Measurements from ENCODE around the gene TSPAN16. TPM values are rescaled to one million over a fixed set of nuclear protein-coding genes. Genes with fewer than 3 reads are reported as not detected.

Gene TSPAN16
- total RNA-seq, 2 donors from 2014 or later, result not detected

GRCh38 chr19:11364296-11364904 lies 68.4 kb downstream of the TSPAN16 start:
- H3K27me3 ChIP-seq, result no peaks in the 10 kb centered on the region
- DNase-seq, result no peak
- no peaks in the 10 kb centered on the region for H3K36me3 ChIP-seq (replicated peaks in 1 of 2; ENCODE audit: insufficient read depth in 1 of 2, low read depth in 2 of 2)
- WGBS, 2 donors, result 92 to 96% methylated on average over 22 to 25 of the region's 28 CpGs
- TF ChIP-seq, protein P1, sequence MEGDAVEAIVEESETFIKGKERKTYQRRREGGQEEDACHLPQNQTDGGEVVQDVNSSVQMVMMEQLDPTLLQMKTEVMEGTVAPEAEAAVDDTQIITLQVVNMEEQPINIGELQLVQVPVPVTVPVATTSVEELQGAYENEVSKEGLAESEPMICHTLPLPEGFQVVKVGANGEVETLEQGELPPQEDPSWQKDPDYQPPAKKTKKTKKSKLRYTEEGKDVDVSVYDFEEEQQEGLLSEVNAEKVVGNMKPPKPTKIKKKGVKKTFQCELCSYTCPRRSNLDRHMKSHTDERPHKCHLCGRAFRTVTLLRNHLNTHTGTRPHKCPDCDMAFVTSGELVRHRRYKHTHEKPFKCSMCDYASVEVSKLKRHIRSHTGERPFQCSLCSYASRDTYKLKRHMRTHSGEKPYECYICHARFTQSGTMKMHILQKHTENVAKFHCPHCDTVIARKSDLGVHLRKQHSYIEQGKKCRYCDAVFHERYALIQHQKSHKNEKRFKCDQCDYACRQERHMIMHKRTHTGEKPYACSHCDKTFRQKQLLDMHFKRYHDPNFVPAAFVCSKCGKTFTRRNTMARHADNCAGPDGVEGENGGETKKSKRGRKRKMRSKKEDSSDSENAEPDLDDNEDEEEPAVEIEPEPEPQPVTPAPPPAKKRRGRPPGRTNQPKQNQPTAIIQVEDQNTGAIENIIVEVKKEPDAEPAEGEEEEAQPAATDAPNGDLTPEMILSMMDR (IDR thresholded peaks at IDR 0.05), result no peak
- no peak for TF ChIP-seq POLR2A (IDR thresholded peaks at IDR 0.05)
- no peak overlapping the region for H3K27ac ChIP-seq
- H3K4me3 ChIP-seq, result no peak overlapping the region
- no peaks in the 10 kb centered on the region for H3K9me3 ChIP-seq
- ATAC-seq, result no peak
- peaks cover 7% of the 10 kb centered on the region for H3K4me1 ChIP-seq
- intact Hi-C loops (cut with DNase I), result no loop called here

DNA sequence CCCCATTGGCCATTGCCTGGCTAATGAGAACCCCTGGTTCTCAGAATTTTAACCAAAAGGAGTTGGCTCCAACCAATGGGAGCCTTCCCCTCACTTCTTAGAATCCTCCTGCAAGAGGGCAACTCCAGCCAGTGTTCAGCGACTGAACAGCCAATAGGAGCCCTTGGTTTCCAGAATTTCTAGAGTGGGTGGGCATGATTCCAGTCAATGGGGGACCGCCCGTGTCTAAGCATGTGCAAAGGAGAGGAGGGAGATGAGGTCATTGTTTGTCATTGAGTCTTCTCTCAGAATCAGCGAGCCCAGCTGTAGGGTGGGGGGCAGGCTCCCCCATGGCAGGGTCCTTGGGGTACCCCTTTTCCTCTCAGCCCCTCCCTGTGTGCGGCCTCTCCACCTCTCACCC lies 69.0 kb downstream of the TSPAN16 start:
- Histone ChIP-seq H3K4me3 (no peak overlapping the region), H3K9me3 (no peaks in the 10 kb centered on the region), H3K27me3 (no peaks in the 10 kb centered on the region), H3K4me1 (peaks cover 7% of the 10 kb centered on the region), H3K36me3 (replicated peaks in 1 of 2; ENCODE audit: insufficient read depth in 1 of 2, low read depth in 2 of 2) (no peaks in the 10 kb centered on the region), H3K27ac (no peak overlapping the region)
- ATAC-seq (no peak), DNase-seq (no peak)
- no peak for TF ChIP-seq POLR2A (IDR thresholded peaks at IDR 0.05)
- TF ChIP-seq, protein P1 (IDR thresholded peaks at IDR 0.05), result no peak
- 80 to 88% methylated on average over 2 to 5 of the region's 5 CpGs for WGBS, 2 donors
- intact Hi-C loops (cut with DNase I), result no loop called here

Other genes starting within 250 kb of the TSPAN16 start
- gene LDLR, start 206.7 kb upstream of the TSPAN16 start, total RNA-seq, result 100 to 1,000 TPM in 1 of 2 donors, 10 to 100 TPM in 1; 18.9 to 105 TPM
- 1 to 10 TPM; 1.8 to 6.9 TPM for gene SPC24, start 140.4 kb upstream of the TSPAN16 start, total RNA-seq
- gene KANK2, start 98.6 kb upstream of the TSPAN16 start, total RNA-seq, result 100 to 1,000 TPM; 133 to 165 TPM
- not detected for gene ANGPTL8, start 56.5 kb upstream of the TSPAN16 start, total RNA-seq
- gene DOCK6, start 33.6 kb upstream of the TSPAN16 start, total RNA-seq, result 10 to 100 TPM; 77.1 to 89.2 TPM
- gene RAB3D, start 43.5 kb downstream of the TSPAN16 start, total RNA-seq, result 10 to 100 TPM; 47.1 to 51.6 TPM
- 100 to 1,000 TPM; 176 to 197 TPM for gene TMEM205, start 50.1 kb downstream of the TSPAN16 start, total RNA-seq
- 10 to 100 TPM; 26.5 to 32.6 TPM for gene CCDC159, start 50.4 kb downstream of the TSPAN16 start, total RNA-seq
- gene PLPPR2, start 59.3 kb downstream of the TSPAN16 start, total RNA-seq, result 10 to 100 TPM in 1 of 2 donors, 1 to 10 TPM in 1; 9.9 to 30.3 TPM
- 1 to 10 TPM in 1 of 2 donors, under 1 TPM in 1; 0.78 to 2.0 TPM for gene SWSAP1, start 78.5 kb downstream of the TSPAN16 start, total RNA-seq
- gene EPOR, start 88.2 kb downstream of the TSPAN16 start, total RNA-seq, result 10 to 100 TPM; 15.0 to 20.4 TPM
- gene RGL3, start 123.2 kb downstream of the TSPAN16 start, total RNA-seq, result 10 to 100 TPM; 35.0 to 56.0 TPM
- under 1 TPM in 1 of 2 donors, not detected in 1; 0.26 TPM for gene ODAD3, start 139.0 kb downstream of the TSPAN16 start, total RNA-seq
- gene PRKCSH, start 139.5 kb downstream of the TSPAN16 start, total RNA-seq, result 100 to 1,000 TPM; 134 to 194 TPM
- gene ELAVL3, start 184.9 kb downstream of the TSPAN16 start, total RNA-seq, result not detected
- gene ZNF653, start 209.7 kb downstream of the TSPAN16 start, total RNA-seq, result 10 to 100 TPM in 1 of 2 donors, 1 to 10 TPM in 1; 9.6 to 22.1 TPM
- gene ECSIT, start 233.0 kb downstream of the TSPAN16 start, total RNA-seq, result 10 to 100 TPM; 55.8 to 79.1 TPM
- 10 to 100 TPM; 10.9 to 15.2 TPM for gene CNN1, start 242.7 kb downstream of the TSPAN16 start, total RNA-seq